ENCODE results near the gene C1GALT1C1. TPM values are rescaled to one million over a fixed set of nuclear protein-coding genes. Genes with fewer than 3 reads are reported as not detected.

Gene C1GALT1C1
- polyA plus RNA-seq, 1 of the 3 experiments (the other 2 are of a cell fraction), result 26.9 TPM

DNA sequence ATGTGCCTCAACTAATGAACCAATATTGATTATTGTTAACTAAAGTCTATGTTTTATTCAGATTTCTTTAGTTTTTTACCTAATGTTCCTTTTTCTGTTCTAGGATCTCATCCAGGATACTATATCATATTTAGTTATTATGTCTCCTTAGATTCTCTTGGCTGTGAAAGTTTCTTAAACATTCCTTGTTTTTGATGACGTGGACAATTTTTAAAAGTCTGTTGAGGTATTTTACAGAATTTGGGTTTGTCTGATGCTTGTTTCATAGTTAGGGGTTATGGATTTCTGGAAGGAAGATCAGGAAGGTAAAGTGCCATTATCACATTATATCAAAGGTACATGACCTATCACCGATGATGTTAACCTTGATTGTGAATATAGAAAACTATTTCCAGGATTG, 44.2 kb downstream of the C1GALT1C1 start:
- Histone ChIP-seq H3K9me3 (no peaks in the 10 kb centered on the region), H3K4me1 (ENCODE audit: control insufficient read depth in 1 of 2, insufficient read depth in 2 of 2, low read depth in 1 of 2, low read length in 1 of 2) (no peaks in the 10 kb centered on the region), H3F3A (replicated peaks; ENCODE audit: insufficient read depth) (no peaks in the 10 kb centered on the region), H3K9me2 (no peaks in the 10 kb centered on the region), H3K9ac (no peak overlapping the region), H3K27ac (ENCODE audit: low read depth in 2 of 2, low read length in 1 of 2) (no peak overlapping the region), H3K27me3 (ENCODE audit: insufficient read depth) (peaks cover 4% of the 10 kb centered on the region; the same call in 1 of the 2 replicates), H2AFZ (ENCODE audit: low read depth) (no peak overlapping the region), H3K79me2 (ENCODE audit: insufficient read depth) (no peaks in the 10 kb centered on the region), H3K36me3 (replicated peaks in 1 of 2; ENCODE audit: control insufficient read depth in 1 of 2, insufficient read depth in 2 of 2, low read length in 1 of 2) (no peaks in the 10 kb centered on the region), H3K4me3 (ENCODE audit: low read depth in 2 of 2, low read length in 1 of 2) (no peak overlapping the region), H3K4me2 (no peak overlapping the region), H4K20me1 (ENCODE audit: insufficient read depth) (no peaks in the 10 kb centered on the region)
- TF ChIP-seq FOSL2 (IDR thresholded peaks at IDR 0.05; ENCODE audit: borderline replicate concordance, low read depth) (no peak), MXI1 (IDR thresholded peaks at IDR 0.05; ENCODE audit: low read depth, low read length) (no peak), TCF12 (IDR thresholded peaks at IDR 0.05) (no peak), FOXJ3 (CRISPR knock-in tag; IDR thresholded peaks at IDR 0.05) (no peak), TAF1 (IDR thresholded peaks at IDR 0.05; ENCODE audit: borderline replicate concordance, low read depth, low read length) (no peak), SIN3A (IDR thresholded peaks at IDR 0.05; ENCODE audit: borderline replicate concordance, low read depth, low read length) (no peak), GABPA (IDR thresholded peaks at IDR 0.05; ENCODE audit: low read depth) (no peak), MEF2A (IDR thresholded peaks at IDR 0.05; ENCODE audit: borderline replicate concordance, low read depth) (no peak), EP300 (IDR thresholded peaks at IDR 0.05; ENCODE audit: borderline replicate concordance in 1 of 2, low read depth in 1 of 2, low read length in 1 of 2) (no peak), RXRA (IDR thresholded peaks at IDR 0.05; ENCODE audit: borderline replicate concordance, low read depth) (no peak), NRF1 (IDR thresholded peaks at IDR 0.05; ENCODE audit: low read depth, low read length) (no peak), GATA2 (CRISPR knock-in tag; IDR thresholded peaks at IDR 0.05) (no peak), NFIC (IDR thresholded peaks at IDR 0.05; ENCODE audit: borderline replicate concordance) (no peak)
- TF ChIP-seq, protein P1, sequence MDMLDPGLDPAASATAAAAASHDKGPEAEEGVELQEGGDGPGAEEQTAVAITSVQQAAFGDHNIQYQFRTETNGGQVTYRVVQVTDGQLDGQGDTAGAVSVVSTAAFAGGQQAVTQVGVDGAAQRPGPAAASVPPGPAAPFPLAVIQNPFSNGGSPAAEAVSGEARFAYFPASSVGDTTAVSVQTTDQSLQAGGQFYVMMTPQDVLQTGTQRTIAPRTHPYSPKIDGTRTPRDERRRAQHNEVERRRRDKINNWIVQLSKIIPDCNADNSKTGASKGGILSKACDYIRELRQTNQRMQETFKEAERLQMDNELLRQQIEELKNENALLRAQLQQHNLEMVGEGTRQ (IDR thresholded peaks at IDR 0.05; ENCODE audit: borderline replicate concordance, low read depth, low read length), result no peak
- TF ChIP-seq, protein P2, sequence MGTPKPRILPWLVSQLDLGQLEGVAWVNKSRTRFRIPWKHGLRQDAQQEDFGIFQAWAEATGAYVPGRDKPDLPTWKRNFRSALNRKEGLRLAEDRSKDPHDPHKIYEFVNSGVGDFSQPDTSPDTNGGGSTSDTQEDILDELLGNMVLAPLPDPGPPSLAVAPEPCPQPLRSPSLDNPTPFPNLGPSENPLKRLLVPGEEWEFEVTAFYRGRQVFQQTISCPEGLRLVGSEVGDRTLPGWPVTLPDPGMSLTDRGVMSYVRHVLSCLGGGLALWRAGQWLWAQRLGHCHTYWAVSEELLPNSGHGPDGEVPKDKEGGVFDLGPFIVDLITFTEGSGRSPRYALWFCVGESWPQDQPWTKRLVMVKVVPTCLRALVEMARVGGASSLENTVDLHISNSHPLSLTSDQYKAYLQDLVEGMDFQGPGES (IDR thresholded peaks at IDR 0.05; ENCODE audit: low read depth, low read length), result no peak
- TF ChIP-seq, protein P3, sequence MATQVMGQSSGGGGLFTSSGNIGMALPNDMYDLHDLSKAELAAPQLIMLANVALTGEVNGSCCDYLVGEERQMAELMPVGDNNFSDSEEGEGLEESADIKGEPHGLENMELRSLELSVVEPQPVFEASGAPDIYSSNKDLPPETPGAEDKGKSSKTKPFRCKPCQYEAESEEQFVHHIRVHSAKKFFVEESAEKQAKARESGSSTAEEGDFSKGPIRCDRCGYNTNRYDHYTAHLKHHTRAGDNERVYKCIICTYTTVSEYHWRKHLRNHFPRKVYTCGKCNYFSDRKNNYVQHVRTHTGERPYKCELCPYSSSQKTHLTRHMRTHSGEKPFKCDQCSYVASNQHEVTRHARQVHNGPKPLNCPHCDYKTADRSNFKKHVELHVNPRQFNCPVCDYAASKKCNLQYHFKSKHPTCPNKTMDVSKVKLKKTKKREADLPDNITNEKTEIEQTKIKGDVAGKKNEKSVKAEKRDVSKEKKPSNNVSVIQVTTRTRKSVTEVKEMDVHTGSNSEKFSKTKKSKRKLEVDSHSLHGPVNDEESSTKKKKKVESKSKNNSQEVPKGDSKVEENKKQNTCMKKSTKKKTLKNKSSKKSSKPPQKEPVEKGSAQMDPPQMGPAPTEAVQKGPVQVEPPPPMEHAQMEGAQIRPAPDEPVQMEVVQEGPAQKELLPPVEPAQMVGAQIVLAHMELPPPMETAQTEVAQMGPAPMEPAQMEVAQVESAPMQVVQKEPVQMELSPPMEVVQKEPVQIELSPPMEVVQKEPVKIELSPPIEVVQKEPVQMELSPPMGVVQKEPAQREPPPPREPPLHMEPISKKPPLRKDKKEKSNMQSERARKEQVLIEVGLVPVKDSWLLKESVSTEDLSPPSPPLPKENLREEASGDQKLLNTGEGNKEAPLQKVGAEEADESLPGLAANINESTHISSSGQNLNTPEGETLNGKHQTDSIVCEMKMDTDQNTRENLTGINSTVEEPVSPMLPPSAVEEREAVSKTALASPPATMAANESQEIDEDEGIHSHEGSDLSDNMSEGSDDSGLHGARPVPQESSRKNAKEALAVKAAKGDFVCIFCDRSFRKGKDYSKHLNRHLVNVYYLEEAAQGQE (IDR thresholded peaks at IDR 0.05; ENCODE audit: low read depth, low read length), result no peak
- TF ChIP-seq, protein P4, sequence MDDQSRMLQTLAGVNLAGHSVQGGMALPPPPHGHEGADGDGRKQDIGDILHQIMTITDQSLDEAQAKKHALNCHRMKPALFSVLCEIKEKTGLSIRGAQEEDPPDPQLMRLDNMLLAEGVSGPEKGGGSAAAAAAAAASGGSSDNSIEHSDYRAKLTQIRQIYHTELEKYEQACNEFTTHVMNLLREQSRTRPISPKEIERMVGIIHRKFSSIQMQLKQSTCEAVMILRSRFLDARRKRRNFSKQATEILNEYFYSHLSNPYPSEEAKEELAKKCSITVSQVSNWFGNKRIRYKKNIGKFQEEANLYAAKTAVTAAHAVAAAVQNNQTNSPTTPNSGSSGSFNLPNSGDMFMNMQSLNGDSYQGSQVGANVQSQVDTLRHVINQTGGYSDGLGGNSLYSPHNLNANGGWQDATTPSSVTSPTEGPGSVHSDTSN (IDR thresholded peaks at IDR 0.05), result no peak
- CTCF ChIA-PET, result no interaction called here
- whole genome bisulfite sequencing (ENCODE audit: low lambda C conversion rate), result 52% methylated on average over 2 of the region's 2 CpGs
- DNase-seq, result no peak
- POLR2A ChIA-PET, result no interaction called here

Other genes starting within 250 kb of the C1GALT1C1 start
- gene LAMP2, start 160.8 kb downstream of the C1GALT1C1 start, polyA plus RNA-seq (2012; rRNA removed), result 108 and 141 TPM in 2 replicates
- 24.1 and 42.6 TPM in 2 replicates for gene CUL4B, start 69.1 kb downstream of the C1GALT1C1 start, polyA plus RNA-seq (2012; rRNA removed)
- 62.1 and 78.7 TPM in 2 replicates for gene MCTS1, start 26.0 kb downstream of the C1GALT1C1 start, polyA plus RNA-seq (2012; rRNA removed)
- not detected in 2 replicates for gene CT47B1, start 245.8 kb upstream of the C1GALT1C1 start, polyA plus RNA-seq (2012; rRNA removed)